ENCODE results near the gene GNG2. TPM values are rescaled to one million over a fixed set of nuclear protein-coding genes. Genes with fewer than 3 reads are reported as not detected.

Gene GNG2
- total and polyA plus RNA-seq, 2 donors (not counting 1 experiment from before 2014, with no cell fraction given), result 21.1 to 21.5 TPM

- H3K9me3 ChIP-seq (ENCODE audit: control insufficient read depth, insufficient read depth, low read depth, low read length), result no peaks in the 10 kb centered on the region
- no peaks in the 10 kb centered on the region for H4K20me1 ChIP-seq (ENCODE audit: control insufficient read depth, extremely low read depth, insufficient read depth, low read length)
- H3K27ac ChIP-seq (ENCODE audit: insufficient read depth, low read length), result no peak overlapping the region
- TF ChIP-seq CTCF (conservative IDR thresholded peaks at IDR 0.05 in 1 of 2, IDR thresholded peaks at IDR 0.05 in 1 of 2; ENCODE audit: low read depth in 1 of 2, low read length in 2 of 2) (no peak), EZH2 (IDR thresholded peaks at IDR 0.05; ENCODE audit: low read length, missing control alignments) (no peak)
- no peak overlapping the region for H3K4me3 ChIP-seq (replicated peaks in 1 of 4; ENCODE audit: control extremely low read depth in 1 of 4, insufficient read depth in 1 of 4, low read depth in 3 of 4, low read length in 4 of 4)
- no peak for DNase-seq (ENCODE audit: low read depth in 2 of 2)
- no peak overlapping the region for H3K9ac ChIP-seq (ENCODE audit: insufficient read depth, low read length)
- peaks cover 5% of the 10 kb centered on the region for H3K4me1 ChIP-seq (ENCODE audit: control insufficient read depth, extremely low read depth, insufficient read depth, low read length)
- H3K27me3 ChIP-seq (ENCODE audit: control insufficient read depth, insufficient read depth, low read length), result no peaks in the 10 kb centered on the region
- no peak overlapping the region for H3K4me2 ChIP-seq (ENCODE audit: extremely low read depth, insufficient read depth, low read length)
- H3K36me3 ChIP-seq (ENCODE audit: control insufficient read depth, insufficient read depth, low read length), result no peaks in the 10 kb centered on the region
- H2AFZ ChIP-seq (ENCODE audit: low read length), result no peak overlapping the region
- H3K79me2 ChIP-seq (ENCODE audit: control insufficient read depth, insufficient read depth, low read length), result no peaks in the 10 kb centered on the region
These were observed 22.8 kb downstream of the GNG2 start for GRCh38 chr14:51883232-51883631.

- no peak for TF ChIP-seq EZH2 (IDR thresholded peaks at IDR 0.05; ENCODE audit: low read length, missing control alignments)
- TF ChIP-seq CTCF (conservative IDR thresholded peaks at IDR 0.05 in 1 of 2, IDR thresholded peaks at IDR 0.05 in 1 of 2; ENCODE audit: low read depth in 1 of 2, low read length in 2 of 2), result no peak
- H3K9me3 ChIP-seq (ENCODE audit: control insufficient read depth, insufficient read depth, low read depth, low read length), result no peaks in the 10 kb centered on the region
- peak overlapping the region; percentile 64 for H3K4me2 ChIP-seq (ENCODE audit: extremely low read depth, insufficient read depth, low read length)
- H4K20me1 ChIP-seq (ENCODE audit: control insufficient read depth, extremely low read depth, insufficient read depth, low read length), result no peaks in the 10 kb centered on the region
- H3K9ac ChIP-seq (ENCODE audit: insufficient read depth, low read length), result no peak overlapping the region
- peak; percentile 85 to 88 for DNase-seq (ENCODE audit: low read depth in 2 of 2)
- H3K27ac ChIP-seq (ENCODE audit: insufficient read depth, low read length), result no peak overlapping the region
- no peaks in the 10 kb centered on the region for H3K27me3 ChIP-seq (ENCODE audit: control insufficient read depth, insufficient read depth, low read length)
- H2AFZ ChIP-seq (ENCODE audit: low read length), result no peak overlapping the region
- no peaks in the 10 kb centered on the region for H3K36me3 ChIP-seq (ENCODE audit: control insufficient read depth, insufficient read depth, low read length)
- H3K4me1 ChIP-seq (ENCODE audit: control insufficient read depth, extremely low read depth, insufficient read depth, low read length), result peaks cover 5% of the 10 kb centered on the region
- no peaks in the 10 kb centered on the region for H3K79me2 ChIP-seq (ENCODE audit: control insufficient read depth, insufficient read depth, low read length)
- no peak overlapping the region for H3K4me3 ChIP-seq (replicated peaks in 1 of 4; ENCODE audit: control extremely low read depth in 1 of 4, insufficient read depth in 1 of 4, low read depth in 3 of 4, low read length in 4 of 4)
These were observed 23.9 kb downstream of the GNG2 start for GRCh38 chr14:51884086-51884927.

GRCh38 chr14:51889851-51890250 is 29.4 kb downstream of the GNG2 start:
- Histone ChIP-seq H3K27me3 (ENCODE audit: control insufficient read depth, insufficient read depth, low read length) (no peaks in the 10 kb centered on the region), H3K36me3 (ENCODE audit: control insufficient read depth, insufficient read depth, low read length) (no peaks in the 10 kb centered on the region), H3K9ac (ENCODE audit: insufficient read depth, low read length) (no peak overlapping the region), H3K79me2 (ENCODE audit: control insufficient read depth, insufficient read depth, low read length) (no peaks in the 10 kb centered on the region), H3K9me3 (ENCODE audit: control insufficient read depth, insufficient read depth, low read depth, low read length) (no peaks in the 10 kb centered on the region), H3K4me1 (ENCODE audit: control insufficient read depth, extremely low read depth, insufficient read depth, low read length) (peaks cover under 1% of the 10 kb centered on the region), H4K20me1 (ENCODE audit: control insufficient read depth, extremely low read depth, insufficient read depth, low read length) (no peaks in the 10 kb centered on the region), H2AFZ (ENCODE audit: low read length) (no peak overlapping the region), H3K27ac (ENCODE audit: insufficient read depth, low read length) (no peak overlapping the region), H3K4me2 (ENCODE audit: extremely low read depth, insufficient read depth, low read length) (no peak overlapping the region), H3K4me3 (replicated peaks in 1 of 4; ENCODE audit: control extremely low read depth in 1 of 4, insufficient read depth in 1 of 4, low read depth in 3 of 4, low read length in 4 of 4) (no peak overlapping the region)
- DNase-seq (ENCODE audit: low read depth in 2 of 2), result peak in 1 of 2 donors; percentile 61
- no peak for TF ChIP-seq EZH2 (IDR thresholded peaks at IDR 0.05; ENCODE audit: low read length, missing control alignments)
- no peak for TF ChIP-seq CTCF (conservative IDR thresholded peaks at IDR 0.05 in 1 of 2, IDR thresholded peaks at IDR 0.05 in 1 of 2; ENCODE audit: low read depth in 1 of 2, low read length in 2 of 2)
